SK-MEL-5 (cell line): ENCODE measurements around the gene UPF1. TPM values are rescaled to one million over a fixed set of nuclear protein-coding genes. Genes with fewer than 3 reads are reported as not detected.
"Not testable (repeated sequence)": the region's sequence is repeated elsewhere in the genome, so short reads cannot be mapped to it uniquely, and the experiment has no call there.

Source experiments
- DNase-seq: peaks from one replicate; pipeline ENCODE4 v3.0.0-alpha.2; 2016; ENCODE audit warnings: low read depth, low spot score
- in situ Hi-C: cut with HindIII; loops from 2 replicates; pipeline ENCODE4 v1.10.0; 2016; ENCODE audit warnings: low sequenced_read_pairs, high pct_unique_total_duplicates, low pct_unique_long_range_greater_than_20kb
- total RNA-seq: library from RNA; depleted of rRNA; stranded (reverse); fragments of >200 nt; shearing (Covaris generic); gene quantifications from 2 replicates; pipeline ENCODE4 v1.2.3, GENCODE V29; 2014; rRNA removed

The UPF1 gene
- total RNA-seq, 1 experiment from 2014 or later: 22.4 TPM

DNA sequence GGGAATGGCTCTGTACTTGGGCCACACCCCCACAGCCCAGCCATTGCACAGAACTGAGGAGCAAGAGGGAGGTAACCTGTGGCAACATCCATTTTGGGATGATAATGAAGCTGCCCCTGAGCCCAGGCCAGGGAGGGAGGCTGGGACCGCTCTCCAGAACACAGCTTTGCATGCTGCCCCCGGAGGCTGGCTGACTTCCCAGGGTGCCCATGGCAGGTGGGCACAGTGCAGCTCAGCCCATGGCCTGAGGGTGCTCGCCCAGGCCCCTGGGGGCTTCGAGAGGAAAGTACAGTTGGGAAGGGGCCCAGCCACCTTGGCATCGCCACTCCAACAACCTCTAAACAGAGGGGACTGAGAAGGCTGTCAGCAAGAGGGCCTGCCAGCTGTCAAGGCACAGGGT lies 81.7 kb downstream of the UPF1 start:
- no peak for DNase-seq
- in situ Hi-C loops: no loop called here

DNA sequence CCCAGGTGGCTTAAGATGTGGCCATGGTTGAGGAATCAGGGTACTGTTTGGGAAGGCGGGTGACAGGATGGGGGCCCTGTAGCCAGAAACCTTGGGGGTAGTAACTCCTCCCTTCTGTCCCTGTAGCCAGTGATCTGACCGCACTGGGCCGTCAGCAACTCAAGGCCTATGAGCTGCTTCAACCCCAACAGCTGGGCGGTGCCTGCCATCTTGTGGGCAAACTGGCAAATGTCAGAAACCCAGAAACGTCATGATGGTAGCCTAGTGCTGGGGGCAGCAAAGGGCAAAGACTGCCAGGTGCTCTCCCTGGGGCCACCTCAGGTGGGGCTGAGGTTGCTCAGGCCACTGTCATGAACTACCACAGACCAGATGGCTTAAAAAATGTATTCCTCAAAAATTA lies 83.9 kb downstream of the UPF1 start:
- peak; percentile 73 for DNase-seq
- in situ Hi-C loops: no loop called here

DNA sequence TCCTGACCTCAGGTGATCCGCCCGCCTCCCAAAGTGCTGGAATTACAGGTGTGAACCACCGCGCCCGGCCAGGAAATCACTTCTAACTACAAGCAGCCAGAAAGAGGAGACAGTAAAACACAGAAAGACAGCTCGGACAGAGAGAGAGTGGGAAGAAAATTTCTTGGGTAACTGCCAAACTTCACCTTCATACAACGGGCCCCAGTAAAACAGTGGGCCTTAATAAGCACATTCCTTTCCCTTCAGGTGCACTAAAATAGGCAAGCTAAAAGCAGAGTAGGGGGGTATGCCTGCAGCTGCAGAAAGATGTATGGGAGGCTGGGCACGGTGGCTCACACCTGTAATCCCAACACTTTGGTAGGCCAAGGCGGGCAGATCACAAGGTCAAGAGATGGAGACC lies 85.8 kb downstream of the UPF1 start:
- DNase-seq, in situ Hi-C loops: not testable (repeated sequence)

Other genes starting within 250 kb of the UPF1 start
- 25.0 and 28.8 TPM in 2 replicates for gene REX1BD, start 243.2 kb upstream of the UPF1 start, total RNA-seq
- 0.32 and 2.6 TPM in 2 replicates for gene CRLF1, start 225.2 kb upstream of the UPF1 start, total RNA-seq
- gene TMEM59L, start 219.1 kb upstream of the UPF1 start, total RNA-seq: 0.08 TPM in 1 of 2 replicates, not detected in the other
- 0.77 and 1.3 TPM in 2 replicates for gene KLHL26, start 194.9 kb upstream of the UPF1 start, total RNA-seq
- gene CRTC1, start 148.3 kb upstream of the UPF1 start, total RNA-seq: 0.95 and 1.2 TPM in 2 replicates
- gene COMP, start 40.7 kb upstream of the UPF1 start, total RNA-seq: not detected in 2 replicates
- 10.5 and 12.0 TPM in 2 replicates for gene CERS1, start 64.2 kb downstream of the UPF1 start, total RNA-seq
- 228 and 253 TPM in 2 replicates for gene COPE, start 87.4 kb downstream of the UPF1 start, total RNA-seq
- 47.2 and 51.4 TPM in 2 replicates for gene DDX49, start 87.8 kb downstream of the UPF1 start, total RNA-seq
- 21.0 and 30.2 TPM in 2 replicates for gene HOMER3, start 109.3 kb downstream of the UPF1 start, total RNA-seq
- 26.5 and 26.6 TPM in 2 replicates for gene SUGP2, start 201.6 kb downstream of the UPF1 start, total RNA-seq
- gene ARMC6, start 201.6 kb downstream of the UPF1 start, total RNA-seq: 30.6 and 33.5 TPM in 2 replicates
- gene SLC25A42, start 232.0 kb downstream of the UPF1 start, total RNA-seq: 0.90 and 2.4 TPM in 2 replicates